ENCODE measurements around the gene PLVAP. TPM values are rescaled to one million over a fixed set of nuclear protein-coding genes. Genes with fewer than 3 reads are reported as not detected.

PLVAP gene
- total RNA-seq, 4 donors from 2014 or later: 25.5 to 83.1 (median 26.6) TPM

DNA sequence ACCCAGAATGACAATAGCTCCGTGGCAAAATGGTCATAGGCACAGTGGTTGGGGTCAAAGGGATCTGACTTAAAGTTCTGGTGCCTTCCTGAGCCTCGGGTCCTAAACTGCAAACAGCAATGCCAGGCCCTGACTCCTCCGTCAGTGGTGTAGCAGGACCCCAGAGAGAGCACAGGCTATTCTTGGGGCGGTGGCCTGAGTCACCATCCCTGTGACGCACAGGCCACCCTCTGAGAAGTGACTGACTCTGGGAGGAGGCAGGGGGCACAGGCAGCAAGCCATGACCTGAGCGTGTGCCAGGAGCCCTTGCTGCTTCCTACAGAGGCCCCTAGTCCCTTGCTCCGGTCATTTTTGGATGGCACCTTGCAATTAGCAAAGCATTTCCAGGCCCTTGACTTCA is 18.7 kb downstream of the PLVAP start:
- H3K9me3 ChIP-seq: no peaks in the 10 kb centered on the region
- H3K4me1 ChIP-seq: no peaks in the 10 kb centered on the region
- H3K4me3 ChIP-seq: no peak overlapping the region
- WGBS: 72% methylated on average over 6 of the region's 7 CpGs
- no peaks in the 10 kb centered on the region for H3K36me3 ChIP-seq
- peak overlapping the region; percentile 69 for H3K27ac ChIP-seq
- no peak for DNase-seq (ENCODE audit: low spot score in 2 of 2)
- H3K27me3 ChIP-seq: no peaks in the 10 kb centered on the region
- TF ChIP-seq POLR2A (IDR thresholded peaks at IDR 0.05) (no peak), POLR2AphosphoS5 (IDR thresholded peaks at IDR 0.05) (no peak), EP300 (IDR thresholded peaks at IDR 0.05) (no peak)
- TF ChIP-seq, protein P1, sequence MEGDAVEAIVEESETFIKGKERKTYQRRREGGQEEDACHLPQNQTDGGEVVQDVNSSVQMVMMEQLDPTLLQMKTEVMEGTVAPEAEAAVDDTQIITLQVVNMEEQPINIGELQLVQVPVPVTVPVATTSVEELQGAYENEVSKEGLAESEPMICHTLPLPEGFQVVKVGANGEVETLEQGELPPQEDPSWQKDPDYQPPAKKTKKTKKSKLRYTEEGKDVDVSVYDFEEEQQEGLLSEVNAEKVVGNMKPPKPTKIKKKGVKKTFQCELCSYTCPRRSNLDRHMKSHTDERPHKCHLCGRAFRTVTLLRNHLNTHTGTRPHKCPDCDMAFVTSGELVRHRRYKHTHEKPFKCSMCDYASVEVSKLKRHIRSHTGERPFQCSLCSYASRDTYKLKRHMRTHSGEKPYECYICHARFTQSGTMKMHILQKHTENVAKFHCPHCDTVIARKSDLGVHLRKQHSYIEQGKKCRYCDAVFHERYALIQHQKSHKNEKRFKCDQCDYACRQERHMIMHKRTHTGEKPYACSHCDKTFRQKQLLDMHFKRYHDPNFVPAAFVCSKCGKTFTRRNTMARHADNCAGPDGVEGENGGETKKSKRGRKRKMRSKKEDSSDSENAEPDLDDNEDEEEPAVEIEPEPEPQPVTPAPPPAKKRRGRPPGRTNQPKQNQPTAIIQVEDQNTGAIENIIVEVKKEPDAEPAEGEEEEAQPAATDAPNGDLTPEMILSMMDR (IDR thresholded peaks at IDR 0.05): no peak

DNA sequence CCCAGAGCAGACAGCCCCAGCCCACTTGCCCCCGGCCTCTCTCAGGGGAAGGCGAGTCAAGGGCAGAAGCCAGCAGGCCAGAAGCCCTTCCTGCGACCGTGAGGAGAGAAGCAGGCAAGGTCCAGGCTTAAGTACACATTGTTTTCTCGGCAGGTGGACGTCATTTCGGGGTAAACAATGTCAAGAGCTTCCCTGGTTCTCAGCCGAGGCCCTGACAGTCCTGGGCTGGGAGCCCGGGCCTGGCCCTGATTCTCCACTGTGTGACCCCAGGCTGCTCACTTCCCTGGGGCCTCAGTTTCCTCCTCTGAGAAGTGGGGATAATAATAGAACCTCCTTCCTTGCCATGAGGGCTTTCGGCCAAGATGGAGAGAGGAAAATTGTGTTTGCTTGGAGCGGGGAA is 19.4 kb downstream of the PLVAP start:
- WGBS: 91% methylated on average over 10 of the region's 11 CpGs
- H3K27ac ChIP-seq: peak overlapping the region; percentile 69
- no peaks in the 10 kb centered on the region for H3K27me3 ChIP-seq
- no peaks in the 10 kb centered on the region for H3K4me1 ChIP-seq
- no peak overlapping the region for H3K4me3 ChIP-seq
- no peak for DNase-seq (ENCODE audit: low spot score in 2 of 2)
- TF ChIP-seq POLR2AphosphoS5 (IDR thresholded peaks at IDR 0.05) (no peak), POLR2A (IDR thresholded peaks at IDR 0.05) (no peak), EP300 (IDR thresholded peaks at IDR 0.05) (no peak)
- TF ChIP-seq, protein P1 (IDR thresholded peaks at IDR 0.05): no peak
- H3K9me3 ChIP-seq: no peaks in the 10 kb centered on the region
- H3K36me3 ChIP-seq: no peaks in the 10 kb centered on the region

DNA sequence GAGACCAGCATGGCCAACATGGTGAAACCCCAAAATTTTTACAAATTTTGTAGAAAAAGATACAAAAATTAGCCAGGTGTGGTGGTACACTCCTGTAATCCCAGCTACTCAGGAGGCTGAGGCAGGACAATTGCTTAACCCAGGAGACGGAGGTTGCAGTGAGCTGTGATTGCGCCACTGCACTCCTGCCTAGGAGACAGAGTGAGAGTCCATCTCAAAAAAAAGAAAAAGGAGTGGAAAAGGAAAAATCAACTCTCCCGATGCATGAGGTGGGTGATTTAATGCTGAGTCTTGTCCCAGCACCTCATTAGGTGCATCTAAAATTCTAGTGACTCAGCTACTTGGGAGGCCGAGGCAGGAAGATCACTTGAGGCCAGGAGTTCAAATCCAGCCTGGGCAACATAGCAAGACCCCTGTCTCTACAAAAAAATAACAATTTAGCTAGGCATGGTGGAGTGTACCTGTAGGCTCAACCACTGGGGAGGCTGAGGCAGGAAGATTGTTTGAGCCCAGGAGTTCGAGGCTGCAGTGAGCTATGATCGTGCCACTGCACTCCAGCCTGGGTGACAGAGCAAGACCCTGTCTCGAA is 20.0 kb downstream of the PLVAP start:
- Histone ChIP-seq H3K4me3 (no peak overlapping the region), H3K9me3 (no peaks in the 10 kb centered on the region), H3K27ac (peak overlapping the region; percentile 69), H3K27me3 (peaks cover 2% of the 10 kb centered on the region), H3K36me3 (no peaks in the 10 kb centered on the region), H3K4me1 (no peaks in the 10 kb centered on the region)
- no peak for DNase-seq (ENCODE audit: low spot score in 2 of 2)
- 82% methylated on average over 7 of the region's 7 CpGs for WGBS
- TF ChIP-seq POLR2A (IDR thresholded peaks at IDR 0.05) (no peak), EP300 (IDR thresholded peaks at IDR 0.05) (no peak), POLR2AphosphoS5 (IDR thresholded peaks at IDR 0.05) (no peak)
- TF ChIP-seq, protein P1 (IDR thresholded peaks at IDR 0.05): no peak

DNA sequence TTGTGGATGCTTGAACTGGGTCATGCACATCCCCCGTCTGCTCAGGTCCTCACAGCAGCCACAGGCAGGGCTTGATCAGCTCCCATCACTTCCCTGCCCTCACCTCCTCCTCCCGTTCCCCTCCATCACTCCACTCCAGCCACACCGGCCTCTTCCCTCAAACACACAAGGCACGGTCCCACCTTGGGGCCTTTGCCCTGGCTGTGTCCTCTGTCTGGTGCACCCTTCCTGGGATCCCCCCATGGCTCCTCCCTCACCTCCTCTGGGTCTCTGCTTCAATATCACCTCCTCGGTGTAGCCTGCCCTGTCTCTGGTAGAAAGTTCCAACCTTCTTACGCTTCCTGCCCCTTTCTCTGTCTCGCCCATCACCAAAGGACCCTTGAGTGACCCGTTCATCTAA is 23.8 kb downstream of the PLVAP start:
- Histone ChIP-seq H3K36me3 (no peaks in the 10 kb centered on the region), H3K9me3 (no peaks in the 10 kb centered on the region), H3K4me1 (peaks cover 13% of the 10 kb centered on the region), H3K4me3 (no peak overlapping the region), H3K27ac (no peak overlapping the region), H3K27me3 (peaks cover 7% of the 10 kb centered on the region)
- 83% methylated on average over 8 of the region's 8 CpGs for WGBS
- DNase-seq (ENCODE audit: low spot score in 2 of 2): no peak
- TF ChIP-seq, protein P1 (IDR thresholded peaks at IDR 0.05): no peak
- no peak for TF ChIP-seq POLR2A (IDR thresholded peaks at IDR 0.05)
- no peak for TF ChIP-seq EP300 (IDR thresholded peaks at IDR 0.05)
- no peak for TF ChIP-seq POLR2AphosphoS5 (IDR thresholded peaks at IDR 0.05)

DNA sequence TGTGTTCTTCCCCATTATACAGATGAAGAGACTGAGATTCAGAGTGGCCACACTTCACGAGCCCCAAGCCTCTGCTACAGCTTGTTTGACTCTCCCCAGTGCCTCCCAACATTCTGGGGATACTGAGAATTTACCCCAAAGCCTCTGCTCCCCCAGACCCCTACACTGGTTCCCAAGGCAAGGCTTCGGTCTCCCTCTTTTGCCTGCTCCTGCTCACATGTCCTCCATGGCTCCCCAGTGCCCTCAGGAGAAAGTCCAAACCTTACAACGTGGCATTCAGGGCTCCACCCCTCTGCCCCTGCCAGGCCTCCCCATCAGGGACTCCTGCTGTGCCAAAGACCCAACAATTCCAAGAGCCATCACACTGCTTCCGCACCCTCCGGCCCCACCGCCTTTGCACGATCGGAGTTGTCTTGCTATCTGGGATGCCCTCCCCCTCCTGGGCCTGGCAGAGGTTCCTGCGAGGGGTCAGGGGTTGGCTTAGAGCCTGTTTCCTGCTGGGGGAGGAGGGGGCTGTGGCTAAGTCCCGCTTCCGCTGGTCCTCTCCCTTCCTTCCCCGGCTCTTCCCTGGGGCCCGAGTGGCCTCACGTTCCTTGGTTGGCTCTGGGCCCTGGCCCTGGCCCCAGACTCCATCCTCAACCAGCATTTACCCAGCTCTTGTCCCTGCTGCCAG is 24.4 kb downstream of the PLVAP start:
- Histone ChIP-seq H3K4me1 (peaks cover 19% of the 10 kb centered on the region), H3K4me3 (no peak overlapping the region), H3K36me3 (no peaks in the 10 kb centered on the region), H3K27me3 (peaks cover 7% of the 10 kb centered on the region), H3K9me3 (no peaks in the 10 kb centered on the region), H3K27ac (no peak overlapping the region)
- DNase-seq (ENCODE audit: low spot score in 2 of 2): peak in 1 of 2 donors; percentile 58
- 56% methylated on average over 14 of the region's 14 CpGs for WGBS
- peak in 1 of 3 donors; percentile 43 for TF ChIP-seq POLR2AphosphoS5 (IDR thresholded peaks at IDR 0.05)
- TF ChIP-seq, protein P1 (IDR thresholded peaks at IDR 0.05): no peak
